UCSD-AML1 (cell line): ENCODE data around the gene PRDX2.
"Not testable (repeated sequence)": the region's sequence is repeated elsewhere in the genome, so short reads cannot be mapped to it uniquely, and the experiment has no call there.

Experiments used
- DNase-seq: peaks from one replicate; lab custom pipeline; 2025; ENCODE audit not compliant: unreplicated experiment; lab: John Stamatoyannopoulos, UW

PRDX2 gene

DNA sequence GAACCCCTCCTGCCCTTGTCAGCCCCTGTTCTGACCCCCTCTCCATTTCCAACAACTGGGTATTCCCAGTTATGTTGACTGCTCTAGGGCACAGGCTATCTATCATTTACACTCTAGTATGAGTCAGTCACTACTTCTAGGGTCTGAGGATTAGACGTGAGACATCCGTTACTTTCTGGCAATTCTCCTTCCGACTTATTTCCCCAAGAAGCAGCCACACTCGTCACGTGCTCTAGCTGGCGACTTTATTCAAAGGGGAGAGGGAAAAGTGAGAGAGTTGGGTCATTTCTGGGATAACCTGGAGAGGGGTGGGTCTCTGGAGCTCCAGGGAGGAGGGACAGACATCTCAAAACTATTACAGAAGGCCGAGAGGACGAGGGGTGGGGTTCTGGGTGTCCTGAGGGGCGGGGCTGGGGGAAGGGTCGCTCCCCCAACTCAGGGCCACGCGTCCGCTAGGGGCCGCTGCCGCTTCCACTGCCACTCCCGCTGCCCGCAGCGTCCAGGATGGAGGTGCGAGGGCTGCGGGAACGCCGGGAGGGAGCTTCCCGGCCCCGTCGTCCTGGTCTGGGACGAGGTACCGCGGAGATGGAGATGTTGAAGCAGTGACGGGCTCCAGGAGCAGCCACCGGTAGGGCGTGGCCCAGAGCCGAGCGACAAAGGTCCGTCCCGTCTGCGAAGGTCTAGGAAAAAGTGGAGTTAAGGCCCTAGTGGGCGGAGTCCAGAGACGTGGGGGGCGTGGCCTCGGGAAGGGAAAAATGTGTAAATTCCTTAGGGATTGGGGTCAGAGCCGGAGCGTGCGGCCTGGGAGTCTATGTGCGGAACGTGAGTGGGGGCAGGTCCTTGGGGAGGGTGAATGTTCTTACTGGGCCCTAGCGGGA lies 23.9 kb upstream of the PRDX2 start:
- DNase-seq: peak; percentile 58

DNA sequence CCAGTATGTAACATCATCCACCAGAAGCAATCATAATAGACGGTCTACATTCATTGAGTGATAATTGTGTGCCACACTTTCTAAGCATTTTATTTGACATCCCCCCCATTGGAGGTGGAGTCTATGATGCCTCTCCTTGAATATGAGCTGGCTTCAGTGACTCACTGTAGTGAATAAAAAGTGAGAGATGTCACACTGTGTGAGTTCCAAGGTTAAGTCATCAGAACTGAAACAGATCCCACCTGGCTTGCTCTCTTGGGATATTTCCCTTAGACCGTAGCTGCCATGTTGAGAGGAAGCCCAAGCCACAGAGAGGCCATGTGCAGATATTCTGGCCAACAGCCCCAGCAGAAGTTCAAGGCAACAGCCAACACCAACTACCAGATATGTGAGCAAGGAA lies 20.2 kb upstream of the PRDX2 start:
- DNase-seq: no peak

DNA sequence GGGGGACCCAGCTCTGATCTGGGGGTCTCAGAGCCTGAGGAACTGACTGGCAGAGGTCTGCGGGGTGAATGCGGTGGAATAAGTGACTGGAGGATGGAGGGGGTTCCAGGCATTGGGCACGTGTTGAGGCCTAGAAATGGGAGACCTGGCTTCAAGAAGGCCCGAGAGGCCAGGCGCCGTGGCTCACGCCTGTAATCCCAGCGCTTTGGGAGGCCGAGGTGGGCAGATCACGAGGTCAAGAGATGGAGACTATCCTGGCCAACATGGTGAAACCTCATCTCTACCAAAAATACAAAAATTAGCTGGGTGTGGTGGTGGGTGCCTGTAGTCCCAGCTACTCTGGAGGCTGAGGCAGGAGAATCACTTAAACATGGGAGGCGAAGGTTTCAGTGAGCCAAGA lies 16.2 kb upstream of the PRDX2 start:
- DNase-seq: not testable (repeated sequence)

DNA sequence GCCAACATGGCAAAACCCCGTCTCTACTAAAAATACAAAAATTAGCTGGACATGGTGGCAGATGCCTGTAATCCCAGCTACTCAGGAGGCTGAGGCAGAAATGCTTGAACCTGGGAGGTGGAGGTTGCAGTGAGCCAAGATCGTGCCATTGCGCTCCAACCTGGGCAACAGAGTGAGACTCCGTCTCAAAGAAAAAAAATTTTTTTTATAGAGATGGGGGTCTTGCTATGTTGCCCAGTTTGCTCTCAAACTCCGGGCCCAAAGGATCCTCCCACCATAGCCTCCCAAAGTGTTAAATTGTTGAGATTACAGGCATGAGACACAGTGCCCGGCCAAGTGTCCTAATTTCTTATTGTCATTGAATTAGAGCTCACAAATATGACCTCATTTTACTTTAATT lies 15.6 kb upstream of the PRDX2 start:
- DNase-seq: not testable (repeated sequence)

DNA sequence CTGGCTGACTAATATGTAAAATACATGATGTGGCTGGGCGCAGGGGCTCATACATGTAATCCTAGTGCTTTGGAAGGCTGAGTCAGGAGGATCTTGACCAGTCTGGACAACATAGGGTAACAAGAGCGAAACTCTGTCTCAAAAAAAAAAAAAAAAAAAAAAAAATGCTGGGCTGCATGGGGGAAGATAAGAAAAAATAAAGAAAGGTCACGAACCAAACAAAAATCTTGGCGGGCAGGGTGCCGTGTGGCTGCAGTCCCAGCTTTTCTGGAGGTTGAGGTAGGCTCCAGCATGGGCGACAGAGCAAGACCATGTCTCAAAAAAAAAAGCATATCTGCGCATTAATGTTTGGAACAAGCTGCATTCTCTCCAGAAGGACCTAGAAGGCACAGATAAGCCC lies 13.5 kb upstream of the PRDX2 start:
- no peak for DNase-seq

DNA sequence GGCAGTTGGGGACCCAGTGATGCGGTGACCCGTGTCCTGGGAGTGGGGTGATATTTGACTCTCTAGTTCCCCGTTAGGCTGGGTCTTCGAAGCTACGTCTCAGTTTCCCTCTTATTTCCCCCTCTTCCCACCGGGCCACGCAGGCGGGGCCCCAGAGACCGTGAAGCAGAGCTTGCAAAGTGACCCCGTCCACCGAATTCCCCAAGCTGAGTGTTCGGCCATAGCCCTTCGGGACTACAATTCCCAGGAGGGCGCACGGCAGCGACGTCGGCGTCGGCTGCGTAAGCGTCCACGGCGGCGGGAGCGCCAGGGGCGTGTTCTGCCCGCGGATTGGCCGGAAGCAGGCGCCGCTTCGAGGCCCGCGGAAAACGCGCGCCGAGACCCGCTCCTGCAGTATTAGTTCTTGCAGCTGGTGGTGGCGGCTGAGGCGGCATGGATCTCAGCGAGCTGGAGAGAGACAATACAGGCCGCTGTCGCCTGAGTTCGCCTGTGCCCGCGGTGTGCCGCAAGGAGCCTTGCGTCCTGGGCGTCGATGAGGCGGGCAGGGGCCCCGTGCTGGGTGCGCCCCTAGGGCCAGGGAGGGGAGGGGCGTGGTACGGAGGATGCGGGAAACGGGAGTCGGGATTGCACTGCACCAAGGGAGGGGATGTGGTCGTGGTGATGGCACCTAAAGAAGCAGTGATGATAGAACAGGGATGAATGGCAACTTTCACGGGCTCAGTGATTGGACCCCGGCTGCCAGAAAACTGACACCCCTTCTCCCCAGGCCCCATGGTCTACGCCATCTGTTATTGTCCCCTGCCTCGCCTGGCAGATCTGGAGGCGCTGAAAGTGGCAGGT lies 4.9 kb upstream of the PRDX2 start, which contains the start of gene RNASEH2A:
RNASEH2A (plus strand) TSS at position 343 of the 840 bp plus-strand sequence; CDS start at position 433, 90 bp downstream.
- peak; percentile 90 for DNase-seq

DNA sequence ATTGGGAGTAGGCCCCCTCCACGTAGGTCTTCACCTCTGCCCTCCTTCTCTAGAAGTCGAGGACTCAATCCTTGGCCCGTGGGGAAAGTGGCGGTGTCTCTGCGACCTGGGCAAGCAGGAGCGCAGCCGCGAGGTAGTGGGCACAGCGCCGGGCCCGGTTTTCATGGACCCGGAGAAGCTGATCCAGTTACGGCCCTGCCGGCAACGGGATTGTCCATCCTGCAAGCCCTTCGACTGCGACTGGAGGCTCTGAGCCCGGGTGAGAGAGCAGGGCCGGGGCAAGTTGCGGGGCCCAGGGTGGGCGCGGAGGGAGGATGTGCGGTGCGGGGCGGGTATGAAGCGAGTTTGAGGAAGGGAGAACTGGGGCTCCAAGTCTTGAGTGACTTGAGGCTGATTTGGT lies 2.5 kb upstream of the PRDX2 start:
- DNase-seq: no peak

DNA sequence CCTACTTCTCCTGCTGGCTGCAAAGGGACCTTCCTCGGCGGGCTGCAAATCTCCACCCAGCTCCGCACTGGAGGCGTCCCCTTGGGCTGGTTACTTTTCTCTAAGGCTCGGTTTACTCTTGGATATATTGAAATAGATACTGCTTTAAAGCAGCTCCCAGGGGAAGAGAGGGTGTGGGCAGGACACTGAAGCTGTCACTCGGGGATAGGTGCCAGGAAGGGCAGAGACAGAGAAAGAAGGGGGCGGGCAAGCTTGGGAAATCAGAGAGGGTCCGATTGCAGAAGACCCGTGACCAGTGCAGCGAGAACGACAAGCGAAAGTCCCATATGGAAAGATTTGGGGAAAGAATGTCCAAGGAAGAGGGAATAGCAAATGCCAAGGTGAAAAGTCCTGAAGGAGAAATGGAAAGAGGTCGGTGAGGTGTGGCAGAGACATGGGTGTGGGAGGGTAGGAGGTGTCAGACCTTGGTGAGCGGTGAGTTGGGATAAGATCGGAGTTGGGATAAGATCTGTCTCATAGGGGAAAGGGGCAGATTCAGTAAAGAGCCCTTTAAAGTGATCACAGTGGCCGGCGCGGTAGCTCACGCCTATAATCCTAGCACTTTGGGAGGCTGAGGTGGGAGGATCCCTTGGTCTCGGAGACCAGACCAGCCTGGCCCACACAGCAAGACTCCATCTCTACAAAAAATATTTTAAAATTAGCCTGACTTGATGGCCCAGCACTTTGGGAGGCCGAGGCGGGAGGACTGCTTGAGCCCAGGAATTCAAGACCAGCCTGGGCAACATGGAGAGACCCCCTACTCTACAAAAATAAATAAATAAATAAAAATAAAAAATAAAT lies 887 bp upstream of the PRDX2 start:
- no peak for DNase-seq

DNA sequence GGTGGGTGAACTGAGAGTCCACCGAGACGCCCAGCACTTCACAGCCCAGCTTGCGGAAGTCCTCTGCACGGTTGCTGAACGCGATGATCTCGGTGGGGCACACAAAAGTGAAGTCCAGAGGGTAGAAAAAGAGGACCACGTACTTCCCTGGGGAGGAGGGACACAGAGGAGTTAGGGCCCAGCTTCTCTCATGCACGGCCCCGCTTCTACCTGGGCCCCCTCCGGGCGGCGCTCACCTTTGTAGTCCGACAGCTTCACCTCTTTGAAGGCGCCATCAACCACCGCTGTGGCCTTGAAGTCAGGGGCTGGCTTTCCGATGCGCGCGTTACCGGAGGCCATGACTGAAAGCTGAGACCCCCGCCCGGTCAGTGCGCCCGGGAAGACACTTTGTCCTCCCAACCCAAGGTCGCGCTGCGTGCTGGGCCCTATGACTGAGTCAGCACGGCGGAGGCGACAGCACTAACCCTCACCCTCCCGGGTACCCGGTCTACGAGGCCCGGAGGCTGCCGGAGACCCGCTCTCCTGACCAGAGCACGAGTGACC lies 606 bp downstream of the PRDX2 start:
- no peak for DNase-seq

DNA sequence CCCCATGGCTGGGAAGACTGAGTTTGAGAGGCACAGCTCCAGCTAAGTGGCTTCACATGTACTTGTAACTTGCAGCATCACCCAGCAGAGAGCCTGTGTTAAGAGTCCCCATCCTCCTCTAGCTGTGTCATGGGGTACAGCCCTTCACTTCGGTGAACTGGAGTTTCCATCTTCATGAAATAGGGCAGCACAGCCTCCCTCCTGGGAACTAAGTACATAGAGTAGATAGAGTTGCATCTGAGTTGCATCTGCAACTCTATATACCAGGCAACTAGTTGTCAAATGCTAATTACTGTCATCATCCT lies 1.2 kb downstream of the PRDX2 start:
- no peak for DNase-seq

DNA sequence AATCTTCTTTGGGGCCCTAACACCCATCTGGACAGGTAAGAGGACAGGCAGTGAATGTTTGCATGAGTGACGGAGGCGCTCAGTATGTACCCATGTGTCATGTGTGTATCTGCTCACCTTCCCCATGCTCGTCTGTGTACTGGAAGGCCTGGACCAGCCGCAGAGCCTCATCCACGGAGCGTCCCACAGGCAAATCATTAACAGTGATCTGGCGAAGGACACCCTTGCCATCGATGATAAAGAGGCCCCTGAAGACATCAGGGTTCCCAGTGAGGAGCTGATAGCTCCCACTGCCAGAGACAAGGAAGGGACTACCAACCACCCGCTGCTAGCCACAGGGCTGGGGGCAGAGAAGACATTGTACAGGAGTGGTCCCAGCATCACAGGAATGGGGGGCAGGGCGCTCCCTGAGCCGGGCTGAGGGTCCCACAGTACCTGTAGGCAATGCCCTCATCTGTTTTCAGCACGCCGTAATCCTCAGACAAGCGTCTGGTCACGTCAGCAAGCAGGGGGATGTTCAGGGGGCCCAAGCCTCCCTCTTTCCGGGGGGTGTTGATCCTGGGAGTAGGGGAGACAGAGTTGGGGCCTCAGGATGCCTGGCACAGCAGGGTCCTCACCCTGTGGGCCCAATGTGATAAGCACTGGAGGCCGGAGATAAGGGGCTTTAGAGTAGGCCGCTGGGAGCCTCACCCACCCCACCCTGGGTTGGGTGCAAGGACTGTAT lies 1.7 kb downstream of the PRDX2 start:
- no peak for DNase-seq

DNA sequence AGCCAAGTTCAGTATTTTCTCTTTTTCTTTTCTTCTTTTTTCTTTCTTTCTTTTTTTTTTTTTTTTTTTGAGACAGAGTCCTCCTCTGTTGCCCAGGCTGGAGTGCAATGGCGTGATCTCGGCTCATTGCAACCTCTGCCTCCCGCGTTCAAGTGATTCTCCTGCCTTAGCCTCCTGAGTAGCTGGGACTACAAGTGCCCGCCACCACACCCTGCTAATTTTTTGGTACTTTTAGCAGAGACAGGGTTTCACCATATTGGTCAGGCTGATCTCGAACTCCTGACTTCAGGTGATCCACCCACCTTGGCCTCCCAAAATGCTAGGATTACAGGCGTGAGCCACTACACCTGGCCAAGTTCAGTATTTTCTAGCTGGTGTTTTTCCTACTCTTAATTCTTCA lies 4.0 kb downstream of the PRDX2 start:
- not testable (repeated sequence) for DNase-seq

DNA sequence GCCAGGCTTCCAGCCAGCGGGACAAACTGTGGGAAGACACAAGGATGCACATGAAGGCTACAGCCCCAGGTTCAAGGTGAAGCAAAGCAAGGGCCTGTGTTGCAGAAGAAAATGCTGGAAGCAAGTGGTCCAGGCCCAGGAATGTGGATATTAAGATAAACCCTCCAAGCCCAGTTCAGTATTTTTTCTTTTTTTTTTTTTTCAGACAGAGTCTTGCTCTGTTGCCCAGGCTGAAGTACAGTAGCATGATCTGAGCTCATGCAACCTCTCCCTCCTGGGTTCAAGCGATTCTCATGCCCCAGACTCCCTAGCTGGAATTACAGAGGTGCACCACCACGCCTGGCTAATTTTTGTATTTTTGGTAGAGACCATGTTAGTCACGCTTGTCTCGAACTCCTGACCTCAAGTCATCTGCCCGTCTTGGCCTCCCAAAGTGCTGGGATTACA lies 4.4 kb downstream of the PRDX2 start:
- DNase-seq: no peak

DNA sequence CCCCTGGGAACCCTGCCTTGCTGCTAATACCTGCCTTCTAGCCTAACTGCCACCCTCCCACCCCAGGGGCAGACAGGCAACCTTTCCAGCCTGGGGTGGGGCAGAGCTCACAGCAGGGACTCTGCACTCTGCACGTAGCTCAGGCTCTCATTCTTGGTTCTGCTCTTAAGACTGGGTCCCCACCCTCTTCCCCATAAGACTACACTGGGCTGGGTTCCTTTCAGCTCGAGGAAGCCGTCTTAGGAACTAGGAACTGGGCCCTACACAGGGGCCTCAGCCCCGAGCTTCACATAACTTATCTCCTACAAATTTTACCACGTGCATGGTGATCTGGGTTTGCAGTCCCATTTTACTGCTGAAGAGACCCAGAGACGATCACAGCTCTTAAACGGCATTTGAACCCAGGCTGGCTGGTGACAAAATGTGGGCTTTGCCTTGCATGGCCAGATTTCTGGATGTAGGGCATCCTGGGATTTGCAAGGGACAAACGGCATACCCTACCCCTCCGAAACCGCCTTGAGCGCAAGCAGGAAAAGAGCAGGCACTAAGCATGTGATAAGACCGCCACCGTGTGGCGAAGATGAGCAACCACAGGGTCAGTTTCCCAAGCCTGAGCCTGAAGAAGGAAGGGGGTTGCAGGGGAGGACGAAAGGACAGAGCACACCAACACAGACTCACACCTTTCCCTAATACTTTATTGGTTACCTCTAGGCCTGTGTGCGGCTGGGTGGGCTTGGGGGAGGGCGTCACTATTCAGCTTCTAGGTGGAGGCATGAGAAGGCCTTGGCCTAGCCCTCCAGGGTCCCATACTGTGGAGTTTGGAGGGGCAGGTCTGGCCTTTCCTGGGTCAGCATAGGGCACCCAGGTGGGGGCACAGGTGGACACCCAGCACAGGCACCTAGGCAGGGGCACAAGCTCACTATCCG lies 5.2 kb downstream of the PRDX2 start:
- DNase-seq: peak; percentile 76

DNA sequence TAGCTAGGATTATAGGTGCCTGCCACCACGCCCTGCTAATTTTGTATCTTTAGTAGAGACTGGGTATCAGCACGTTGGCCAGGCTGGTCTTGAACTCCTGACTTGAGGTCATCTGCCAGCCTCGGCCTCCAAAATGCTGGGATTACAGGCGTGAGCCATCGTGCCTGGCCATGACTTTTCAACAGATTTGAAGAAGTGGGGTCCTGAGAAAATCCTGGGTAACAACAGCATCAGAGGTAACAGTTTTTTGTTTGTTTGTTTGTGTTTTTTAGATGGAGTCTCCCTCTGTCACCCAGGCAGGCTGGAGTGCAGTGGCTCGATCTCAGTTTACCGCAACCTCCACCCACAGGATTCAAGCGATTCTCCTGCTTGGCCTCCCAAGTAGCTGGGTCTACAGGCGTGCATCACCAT lies 6.6 kb downstream of the PRDX2 start:
- DNase-seq: no peak

DNA sequence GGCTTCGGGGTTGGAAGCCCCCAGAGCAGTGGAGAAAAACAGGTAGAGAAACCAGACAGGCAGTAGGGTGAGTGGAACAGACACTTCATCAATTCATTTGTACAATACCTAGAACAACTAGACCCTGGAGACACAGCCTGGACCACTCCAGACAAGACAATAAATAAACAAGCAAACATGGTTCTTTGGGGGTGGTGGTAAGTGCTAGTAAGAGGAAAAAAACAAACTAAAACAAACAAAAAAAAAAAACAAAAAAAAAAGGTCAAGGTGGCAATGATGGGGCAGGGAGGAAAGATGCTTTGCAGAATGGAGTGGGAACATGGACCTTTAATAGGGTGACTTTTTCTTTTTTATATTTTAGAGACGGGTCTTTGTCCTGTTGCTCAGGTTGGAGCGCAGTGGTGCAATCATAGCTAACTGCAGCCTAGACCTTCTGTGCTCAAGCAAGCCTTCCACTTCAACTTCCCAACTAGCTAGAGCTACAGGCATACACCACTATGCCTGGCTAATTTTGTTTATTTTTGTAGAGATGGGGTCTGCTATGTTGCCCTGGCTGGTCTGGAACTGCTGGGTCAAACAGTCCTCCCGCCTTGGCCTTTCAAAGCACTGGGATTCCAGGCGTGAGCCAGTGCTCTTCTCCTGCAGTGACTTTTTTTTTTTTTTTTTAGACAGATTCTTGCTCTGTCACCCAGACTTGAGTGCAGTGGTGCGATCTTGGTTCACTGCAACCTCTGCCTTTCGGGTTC lies 7.2 kb downstream of the PRDX2 start:
- no peak for DNase-seq

DNA sequence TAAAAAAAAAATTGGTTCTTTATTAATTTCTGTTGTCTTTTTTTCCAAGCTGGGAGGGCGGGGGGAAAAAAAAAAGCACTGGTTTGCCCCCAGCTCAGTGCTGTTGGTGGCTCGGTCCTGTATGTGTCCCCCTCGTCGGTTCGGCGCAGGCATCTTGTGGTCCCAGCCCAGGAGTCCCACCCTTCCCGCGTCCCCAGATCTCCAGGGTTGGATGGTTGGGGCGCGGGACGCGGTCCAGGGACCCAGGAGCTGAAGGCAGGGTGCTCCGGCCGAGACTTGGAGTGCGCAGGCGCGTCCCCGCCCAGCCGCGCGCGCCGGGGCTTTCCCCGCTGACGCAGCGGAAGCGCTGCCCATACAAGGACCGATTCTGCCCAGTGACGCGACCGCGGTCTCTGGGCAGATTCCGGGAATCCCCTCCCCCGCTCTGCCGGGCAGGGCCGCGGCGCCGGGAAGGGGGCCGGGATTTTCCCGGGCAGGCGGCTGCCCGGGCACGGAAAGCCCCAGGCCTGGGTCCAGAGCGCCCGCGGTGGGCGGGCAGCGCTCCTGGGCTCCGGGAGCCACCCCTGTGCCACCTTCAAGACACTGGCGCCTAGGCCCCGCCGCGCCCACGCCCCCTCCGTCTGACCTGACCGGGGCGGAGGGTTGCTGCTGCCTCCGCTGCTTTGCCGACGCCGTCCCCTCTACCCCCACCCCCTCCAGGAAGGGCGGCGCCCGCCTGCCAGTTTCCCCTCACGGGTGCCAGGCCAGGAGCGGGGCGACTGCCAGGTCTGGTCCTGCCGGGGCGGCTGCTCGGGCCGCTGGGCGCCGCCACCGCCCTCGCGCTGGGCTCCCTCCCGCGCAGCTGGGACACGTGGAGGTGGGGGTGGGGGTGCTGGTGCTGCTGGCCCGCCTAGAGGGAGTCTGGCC lies 8.1 kb downstream of the PRDX2 start:
- peak; percentile 95 for DNase-seq
